CD4-positive, alpha-beta T cell (primary cell): ENCODE results near the gene TMPRSS9. TPM values are rescaled to one million over a fixed set of nuclear protein-coding genes. Genes with fewer than 3 reads are reported as not detected.

ENCODE experiments used
- ATAC-seq: fragments of 200-7000 bp; cut with Tn5 transposase; one replicate; pipeline ENCODE4 v1.10.0; 2022; ENCODE audit warnings: mild to moderate bottlenecking; ENCODE audit not compliant: poor library complexity
- CTCF ChIA-PET: fragments of 350-600 bp; sonication (Branson Sonifier 250); formaldehyde crosslinking; loops from one replicate; lab custom pipeline; 2021; ENCODE audit warnings: antibody characterized with exemption, inconsistent platforms; lab: Charles Lee
- POLR2A ChIA-PET: fragments of 350-600 bp; sonication (Branson Sonifier 250); formaldehyde crosslinking; loops from one replicate; lab custom pipeline; 2021; ENCODE audit warnings: antibody characterized with exemption, inconsistent platforms; lab: Charles Lee
- DNase-seq, 14 experiments: peaks; one replicate each; pipeline ENCODE4 v3.0.0-alpha.2; 2013 to 2020; ENCODE audit warnings: mixed read lengths in 2 of 14
- H3K27ac ChIP-seq, 2 donors: one replicate each; pipeline versions ENCODE4 v1.5.1 to v1.7.0; 2013; ENCODE audit warnings: low read length in 2 of 2, low read depth in 1 of 2, mild to moderate bottlenecking in 1 of 2
- H3K27me3 ChIP-seq, 2 experiments: 1 replicate in 1 of 2; 2 replicates in 1 of 2; pipeline versions ENCODE4 v1.6.1 to v1.7.0; 2013; ENCODE audit warnings: low read length in 2 of 2, control low read depth in 1 of 2, mild to moderate bottlenecking in 1 of 2, moderate library complexity in 1 of 2; ENCODE audit not compliant: insufficient read depth in 2 of 2, control insufficient read depth in 1 of 2
- H3K36me3 ChIP-seq: one replicate; pipeline ENCODE4 v1.6.1; 2013; ENCODE audit warnings: low read length, control low read depth; ENCODE audit not compliant: insufficient read depth
- H3K4me1 ChIP-seq: one replicate; pipeline ENCODE4 v1.6.1; 2013; ENCODE audit warnings: low read length, control low read depth; ENCODE audit not compliant: insufficient read depth
- H3K4me3 ChIP-seq: one replicate; pipeline ENCODE4 v1.5.1; 2013; ENCODE audit warnings: mild to moderate bottlenecking, low read length, moderate library complexity
- H3K9me3 ChIP-seq, 2 experiments: 1 replicate in 1 of 2; 2 replicates in 1 of 2; pipeline versions ENCODE4 v1.6.1 to v1.7.0; 2013; ENCODE audit warnings: low read length in 2 of 2, mild to moderate bottlenecking in 2 of 2, control low read depth in 1 of 2, moderate library complexity in 1 of 2; ENCODE audit not compliant: control insufficient read depth in 1 of 2, insufficient read depth in 1 of 2
- H3K27ac Mint-ChIP-seq: one replicate; pipeline ENCODE4 v1.8.0; 2020; ENCODE audit warnings: mixed read lengths
- H3K27me3 Mint-ChIP-seq: one replicate; pipeline ENCODE4 v1.8.0; 2021; ENCODE audit warnings: mixed read lengths
- H3K36me3 Mint-ChIP-seq: one replicate; pipeline ENCODE4 v1.8.0; 2021; ENCODE audit warnings: low read depth, mixed read lengths
- H3K4me1 Mint-ChIP-seq: one replicate; pipeline ENCODE4 v1.8.0; 2021; ENCODE audit warnings: low read depth, mixed read lengths
- H3K4me3 Mint-ChIP-seq: one replicate; pipeline ENCODE4 v1.8.0; 2020; ENCODE audit warnings: mild to moderate bottlenecking, mixed read lengths
- H3K9me3 Mint-ChIP-seq: one replicate; pipeline ENCODE4 v1.8.0; 2020; ENCODE audit warnings: mixed read lengths
- intact Hi-C, 2 experiments: fragments of 100-400 bp; cut with DNase I in 1 of 2; cut with micrococcal nuclease in 1 of 2; formaldehyde crosslinking; loops; one replicate each; pipeline versions ENCODE4 v1.15.1 to v1.9.0; 2023 to 2025; cut with DNase I, micrococcal nuclease
- total RNA-seq, 174 experiments: library from RNA in 2 of 174; stranded (reverse) in 2 of 174; gene quantifications; one replicate each; pipeline ENCODE4 v1.2.3 and lab custom pipeline; 2021 to 2026
- TF ChIP-seq, protein P1 (sequence below): fragments of 200-600 bp; IDR thresholded peaks from one replicate; pipeline ENCODE4 v1.8.0; 2022; ENCODE audit warnings: antibody characterized with exemption, mild to moderate bottlenecking

Gene TMPRSS9
- total RNA-seq, 2 experiments from 2014 or later = not detected

- DNase-seq = no peak
- Histone ChIP-seq H3K4me1 (no peaks in the 10 kb centered on the region), H3K9me3 (no peaks in the 10 kb centered on the region), H3K36me3 (peaks cover 20% of the 10 kb centered on the region), H3K27me3 (no peaks in the 10 kb centered on the region), H3K27ac (no peak overlapping the region), H3K4me3 (no peak overlapping the region)
- no peak for ATAC-seq
- CTCF ChIA-PET = no interaction called here
- Mint-ChIP-seq H3K4me3 (no peak overlapping the region), H3K4me1 (no peaks in the 10 kb centered on the region), H3K9me3 (no peaks in the 10 kb centered on the region), H3K27ac (no peak overlapping the region), H3K36me3 (peaks cover 4% of the 10 kb centered on the region), H3K27me3 (no peaks in the 10 kb centered on the region)
- TF ChIP-seq, protein P1, sequence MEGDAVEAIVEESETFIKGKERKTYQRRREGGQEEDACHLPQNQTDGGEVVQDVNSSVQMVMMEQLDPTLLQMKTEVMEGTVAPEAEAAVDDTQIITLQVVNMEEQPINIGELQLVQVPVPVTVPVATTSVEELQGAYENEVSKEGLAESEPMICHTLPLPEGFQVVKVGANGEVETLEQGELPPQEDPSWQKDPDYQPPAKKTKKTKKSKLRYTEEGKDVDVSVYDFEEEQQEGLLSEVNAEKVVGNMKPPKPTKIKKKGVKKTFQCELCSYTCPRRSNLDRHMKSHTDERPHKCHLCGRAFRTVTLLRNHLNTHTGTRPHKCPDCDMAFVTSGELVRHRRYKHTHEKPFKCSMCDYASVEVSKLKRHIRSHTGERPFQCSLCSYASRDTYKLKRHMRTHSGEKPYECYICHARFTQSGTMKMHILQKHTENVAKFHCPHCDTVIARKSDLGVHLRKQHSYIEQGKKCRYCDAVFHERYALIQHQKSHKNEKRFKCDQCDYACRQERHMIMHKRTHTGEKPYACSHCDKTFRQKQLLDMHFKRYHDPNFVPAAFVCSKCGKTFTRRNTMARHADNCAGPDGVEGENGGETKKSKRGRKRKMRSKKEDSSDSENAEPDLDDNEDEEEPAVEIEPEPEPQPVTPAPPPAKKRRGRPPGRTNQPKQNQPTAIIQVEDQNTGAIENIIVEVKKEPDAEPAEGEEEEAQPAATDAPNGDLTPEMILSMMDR = no peak
- POLR2A ChIA-PET = no interaction called here
- intact Hi-C loops = no loop called here
These were observed 9.4 kb upstream of the TMPRSS9 start for GRCh38 chr19:2350656-2351055.

GRCh38 chr19:2351591-2351990 is 8.5 kb upstream of the TMPRSS9 start:
- CTCF ChIA-PET = no interaction called here
- no peak overlapping the region for H3K27ac Mint-ChIP-seq
- peaks cover 20% of the 10 kb centered on the region for H3K36me3 ChIP-seq
- no peak overlapping the region for H3K4me3 ChIP-seq
- no peak overlapping the region for H3K27ac ChIP-seq
- H3K4me1 ChIP-seq = no peaks in the 10 kb centered on the region
- POLR2A ChIA-PET = no interaction called here
- H3K4me3 Mint-ChIP-seq = no peak overlapping the region
- TF ChIP-seq, protein P1 = no peak
- intact Hi-C loops = no loop called here
- H3K27me3 Mint-ChIP-seq = no peaks in the 10 kb centered on the region
- DNase-seq = no peak
- H3K9me3 Mint-ChIP-seq = no peaks in the 10 kb centered on the region
- H3K27me3 ChIP-seq = no peaks in the 10 kb centered on the region
- H3K4me1 Mint-ChIP-seq = no peaks in the 10 kb centered on the region
- no peak for ATAC-seq
- H3K9me3 ChIP-seq = no peaks in the 10 kb centered on the region
- no peaks in the 10 kb centered on the region for H3K36me3 Mint-ChIP-seq

GRCh38 chr19:2352121-2352520 is 7.9 kb upstream of the TMPRSS9 start:
- no peaks in the 10 kb centered on the region for H3K9me3 ChIP-seq
- H3K4me3 ChIP-seq = no peak overlapping the region
- no peaks in the 10 kb centered on the region for H3K4me1 ChIP-seq
- H3K9me3 Mint-ChIP-seq = no peaks in the 10 kb centered on the region
- intact Hi-C loops = no loop called here
- H3K4me1 Mint-ChIP-seq = no peaks in the 10 kb centered on the region
- CTCF ChIA-PET = no interaction called here
- ATAC-seq = no peak
- H3K4me3 Mint-ChIP-seq = no peak overlapping the region
- no peak for DNase-seq
- no peaks in the 10 kb centered on the region for H3K27me3 Mint-ChIP-seq
- H3K36me3 ChIP-seq = peaks cover 20% of the 10 kb centered on the region
- H3K36me3 Mint-ChIP-seq = no peaks in the 10 kb centered on the region
- no peak overlapping the region for H3K27ac ChIP-seq
- TF ChIP-seq, protein P1 = no peak
- no peak overlapping the region for H3K27ac Mint-ChIP-seq
- H3K27me3 ChIP-seq = no peaks in the 10 kb centered on the region
- POLR2A ChIA-PET = no interaction called here
